OCI-LY3 (cell line): ENCODE measurements around the gene TOLLIP.

Experiments
- H2AFZ ChIP-seq: fragments of 200-600, 300-600 bp; shearing (Covaris generic); 2 replicates; pipeline ENCODE4 v1.6.0; 2014; ENCODE audit warnings: antibody characterized with exemption, low read depth, low read length
- H3K27ac ChIP-seq: fragments of 200-600, 300-600 bp; sonication (generic); 2 replicates; pipeline ENCODE4 v1.5.1; 2014; ENCODE audit warnings: mild to moderate bottlenecking, low read length, moderate library complexity, mixed read lengths
- H3K27me3 ChIP-seq: fragments of 200-600, 300-600 bp; sonication (generic); 2 replicates; pipeline ENCODE4 v1.6.1; 2014; ENCODE audit warnings: low read depth, low read length, mixed read lengths
- H3K36me3 ChIP-seq: fragments of 200-600, 300-600 bp; sonication (generic); replicated peaks from 2 replicates; pipeline ENCODE3; 2014; ENCODE audit warnings: low read depth, low read length, mixed read lengths
- H3K4me1 ChIP-seq: fragments of 300-600, 200-600 bp; sonication (generic); 2 replicates; pipeline ENCODE4 v1.6.1; 2014; ENCODE audit warnings: low read length, mixed read lengths
- H3K4me2 ChIP-seq: fragments of 200-600, 300-600 bp; sonication (generic); 2 replicates; pipeline ENCODE4 v1.6.1; 2014; ENCODE audit warnings: low read length, mixed read lengths
- H3K4me3 ChIP-seq: fragments of 300-600, 200-600 bp; sonication (generic); 2 replicates; pipeline ENCODE4 v1.5.1; 2014; ENCODE audit warnings: antibody characterized with exemption, mild to moderate bottlenecking, low read length, moderate library complexity
- H3K79me2 ChIP-seq: fragments of 300-600, 200-600 bp; shearing (Covaris generic); 2 replicates; pipeline ENCODE4 v1.6.1; 2014; ENCODE audit warnings: mild to moderate bottlenecking, low read length, mixed read lengths
- H3K9ac ChIP-seq: fragments of 300-600, 200-600 bp; shearing (Covaris generic); 2 replicates; pipeline ENCODE4 v1.6.0; 2014; ENCODE audit warnings: mild to moderate bottlenecking, low read length, moderate library complexity
- H3K9me3 ChIP-seq: fragments of 200-600, 300-600 bp; shearing (Covaris generic); 2 replicates; pipeline ENCODE4 v1.6.1; 2014; ENCODE audit warnings: low read length, mixed read lengths; ENCODE audit not compliant: insufficient read depth
- H4K20me1 ChIP-seq: fragments of 200-600, 300-600 bp; sonication (generic); 2 replicates; pipeline ENCODE4 v1.6.1; 2016; ENCODE audit warnings: low read length, mixed read lengths; ENCODE audit not compliant: insufficient read depth
- CTCF ChIP-seq: fragments of 200-600, 300-600 bp; sonication (generic); IDR thresholded peaks from 2 replicates; pipeline ENCODE4 v1.5.1; 2014; ENCODE audit warnings: antibody characterized with exemption, low read length, low read depth
- EZH2phosphoT487 ChIP-seq: fragments of 200-600 bp; shearing (Covaris generic); IDR thresholded peaks from 2 replicates; pipeline ENCODE4 v1.6.1; 2018; ENCODE audit warnings: antibody characterized with exemption, mixed run types, low read depth

The TOLLIP gene

GRCh38 chr11:1236316-1237127, 72.9 kb downstream of the TOLLIP start:
- no peak overlapping the region for H3K4me2 ChIP-seq

GRCh38 chr11:1235901-1236315, 73.5 kb downstream of the TOLLIP start:
- H3K79me2 ChIP-seq, result no peaks in the 10 kb centered on the region
- H3K4me1 ChIP-seq, result no peaks in the 10 kb centered on the region
- no peak overlapping the region for H3K9ac ChIP-seq
- H3K36me3 ChIP-seq, result no peaks in the 10 kb centered on the region
- H2AFZ ChIP-seq, result no peak overlapping the region
- no peak overlapping the region for H3K27ac ChIP-seq
- H3K9me3 ChIP-seq, result no peaks in the 10 kb centered on the region
- no peak overlapping the region for H3K4me3 ChIP-seq
- H3K27me3 ChIP-seq, result no peaks in the 10 kb centered on the region
- no peaks in the 10 kb centered on the region for H4K20me1 ChIP-seq
- no peak overlapping the region for H3K4me2 ChIP-seq
- TF ChIP-seq CTCF (no peak), EZH2phosphoT487 (no peak)

More at GRCh38 chr11:1236316-1237127, 72.9 kb downstream of the TOLLIP start:
- Histone ChIP-seq H3K27me3 (no peaks in the 10 kb centered on the region), H4K20me1 (no peaks in the 10 kb centered on the region), H3K9ac (no peak overlapping the region), H3K36me3 (no peaks in the 10 kb centered on the region), H3K9me3 (no peaks in the 10 kb centered on the region), H3K4me1 (no peaks in the 10 kb centered on the region), H3K4me3 (no peak overlapping the region), H3K79me2 (no peaks in the 10 kb centered on the region), H2AFZ (no peak overlapping the region), H3K27ac (no peak overlapping the region)
- TF ChIP-seq CTCF (no peak), EZH2phosphoT487 (no peak)

GRCh38 chr11:1235306-1235900, 74.0 kb downstream of the TOLLIP start:
- H3K4me3 ChIP-seq, result no peak overlapping the region
- no peak overlapping the region for H3K4me2 ChIP-seq
- H2AFZ ChIP-seq, result no peak overlapping the region
- H3K9ac ChIP-seq, result no peak overlapping the region
- H3K27ac ChIP-seq, result no peak overlapping the region
- H3K4me1 ChIP-seq, result no peaks in the 10 kb centered on the region
- H3K9me3 ChIP-seq, result no peaks in the 10 kb centered on the region
- TF ChIP-seq EZH2phosphoT487, result no peak
- TF ChIP-seq CTCF, result no peak
- H3K79me2 ChIP-seq, result no peaks in the 10 kb centered on the region
- no peaks in the 10 kb centered on the region for H3K36me3 ChIP-seq
- no peaks in the 10 kb centered on the region for H3K27me3 ChIP-seq
- H4K20me1 ChIP-seq, result no peaks in the 10 kb centered on the region

GRCh38 chr11:1234771-1235305, 74.6 kb downstream of the TOLLIP start:
- Histone ChIP-seq H3K4me1 (no peaks in the 10 kb centered on the region), H3K9ac (no peak overlapping the region), H4K20me1 (no peaks in the 10 kb centered on the region), H3K9me3 (no peaks in the 10 kb centered on the region), H3K79me2 (no peaks in the 10 kb centered on the region), H3K36me3 (no peaks in the 10 kb centered on the region), H3K27ac (no peak overlapping the region), H3K4me2 (no peak overlapping the region), H2AFZ (no peak overlapping the region), H3K27me3 (no peaks in the 10 kb centered on the region), H3K4me3 (no peak overlapping the region)
- TF ChIP-seq CTCF (no peak), EZH2phosphoT487 (no peak)
